DMS153 treated with DMSO at 0.1 percent for 48 hours (cell line): ENCODE measurements around the gene ETNK2.

Experiments
- DNase-seq: peaks from one replicate; lab custom pipeline; 2025; ENCODE audit not compliant: unreplicated experiment; lab: John Stamatoyannopoulos, UW

ETNK2 gene

DNA sequence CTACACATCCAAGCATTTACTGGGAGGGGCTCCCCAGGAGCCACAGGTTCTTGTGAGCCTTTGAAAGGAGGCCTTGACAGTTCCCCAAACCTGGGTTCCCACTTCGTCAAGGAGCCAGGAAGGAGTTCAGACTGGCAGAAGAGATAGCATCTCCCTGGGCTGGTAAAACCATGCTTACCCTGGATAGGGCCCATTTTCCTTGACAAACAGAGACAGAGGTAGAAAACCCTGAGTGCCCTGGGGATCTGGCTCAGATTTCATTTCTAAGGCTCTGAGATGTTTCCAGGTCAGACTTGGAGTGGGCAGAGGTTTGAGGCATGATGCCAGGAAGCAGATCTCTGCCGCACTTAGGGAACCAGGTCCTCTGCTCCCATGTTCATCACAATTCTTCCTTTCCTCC lies 2.7 kb downstream of the ETNK2 start:
- no peak for DNase-seq

- DNase-seq = no peak
Observed at GRCh38 chr1:204147406-204148383, 4.1 kb downstream of the ETNK2 start.

- no peak for DNase-seq
Observed at GRCh38 chr1:204146965-204147364, 4.9 kb downstream of the ETNK2 start.

- DNase-seq = no peak
Observed at GRCh38 chr1:204146309-204146708, 5.5 kb downstream of the ETNK2 start.

GRCh38 chr1:204145033-204145504 lies 6.8 kb downstream of the ETNK2 start:
- DNase-seq = no peak

DNA sequence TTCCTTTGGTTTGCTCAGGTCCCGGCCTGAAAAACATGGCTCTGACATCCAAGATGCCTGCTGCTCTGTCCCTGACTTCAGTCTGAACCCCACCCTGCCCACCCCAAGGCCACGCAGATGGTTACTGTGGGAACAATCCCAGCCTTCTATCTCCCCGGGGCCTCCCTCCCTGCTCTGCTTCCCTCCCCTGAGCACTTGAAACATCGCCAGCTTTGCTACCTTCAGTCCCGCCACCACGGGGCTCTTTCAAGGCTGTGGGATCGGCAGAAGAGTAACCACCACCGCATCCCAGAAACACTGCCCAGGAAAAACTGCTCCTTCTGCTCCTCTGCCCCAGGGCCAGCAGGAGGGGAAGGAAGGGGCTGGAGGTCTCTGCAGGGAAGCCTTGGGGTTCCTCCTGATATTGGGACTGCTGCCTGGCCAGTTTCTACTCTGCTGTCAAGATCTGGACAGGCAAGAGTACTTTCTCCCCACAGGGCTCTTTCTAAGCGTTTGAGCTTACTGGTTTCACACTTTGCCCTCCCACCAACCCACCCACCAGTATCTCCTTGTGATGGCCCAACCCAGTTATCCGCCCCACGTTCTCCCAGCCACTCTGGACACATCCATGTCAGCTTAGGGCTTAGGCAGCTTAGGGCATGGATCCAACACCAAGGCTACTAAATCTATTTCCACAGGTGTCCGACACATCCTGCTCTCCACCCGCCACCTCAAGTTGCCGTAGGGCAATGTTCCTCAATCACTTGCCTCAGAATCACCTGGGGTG lies 8.4 kb downstream of the ETNK2 start:
- DNase-seq = no peak

DNA sequence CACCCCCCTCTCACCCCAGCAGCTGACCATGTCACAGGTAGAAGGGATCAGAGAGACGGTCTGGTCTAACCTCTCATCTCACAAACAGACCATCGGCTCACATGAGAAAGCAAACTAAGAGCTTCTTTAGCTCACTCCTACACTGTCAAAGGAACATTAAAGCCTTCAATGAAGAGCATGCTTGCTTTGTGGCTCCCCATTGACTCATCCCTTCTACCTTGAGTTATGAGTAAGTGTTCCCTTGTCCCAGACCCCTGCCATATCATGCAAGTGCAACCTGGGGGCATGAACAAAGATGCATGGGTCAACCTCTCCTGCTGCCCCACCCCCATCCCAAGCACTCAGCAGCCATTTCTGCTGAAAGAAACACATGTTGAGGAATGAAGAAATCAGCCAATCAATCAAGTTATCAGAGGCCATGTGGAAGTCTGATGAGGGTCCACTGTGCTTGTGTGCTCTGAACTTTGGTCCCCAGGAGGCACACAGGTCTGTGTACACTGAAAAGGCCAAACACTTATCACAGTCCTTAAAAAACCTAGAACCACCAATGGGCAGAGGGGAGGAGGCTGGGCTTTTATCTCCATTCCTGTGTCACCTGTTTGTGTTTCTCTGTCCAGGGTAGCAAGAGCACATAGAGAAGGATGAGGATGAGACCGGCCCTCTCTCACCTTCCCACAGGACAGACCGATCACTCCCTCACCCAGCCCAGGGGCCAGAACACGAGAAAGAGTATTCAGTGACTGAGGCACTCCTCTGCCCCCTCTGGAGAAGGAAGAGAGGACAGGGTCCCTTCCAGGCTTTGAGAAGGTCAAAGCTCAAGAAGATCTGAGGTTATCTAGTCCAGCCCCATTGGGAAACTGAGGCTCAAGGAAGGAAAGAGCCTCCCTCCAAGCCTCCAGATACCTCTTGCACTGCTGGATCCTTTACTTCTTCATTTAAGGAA lies 9.5 kb downstream of the ETNK2 start:
- no peak for DNase-seq

- DNase-seq = no peak
Observed at GRCh38 chr1:204141131-204141530, 10.7 kb downstream of the ETNK2 start.

GRCh38 chr1:204139952-204140351 lies 11.9 kb downstream of the ETNK2 start:
- DNase-seq = no peak

- no peak for DNase-seq
Observed at GRCh38 chr1:204139088-204139487, 12.8 kb downstream of the ETNK2 start.

- DNase-seq = no peak
Observed at GRCh38 chr1:204136814-204137213, 15.0 kb downstream of the ETNK2 start.

DNA sequence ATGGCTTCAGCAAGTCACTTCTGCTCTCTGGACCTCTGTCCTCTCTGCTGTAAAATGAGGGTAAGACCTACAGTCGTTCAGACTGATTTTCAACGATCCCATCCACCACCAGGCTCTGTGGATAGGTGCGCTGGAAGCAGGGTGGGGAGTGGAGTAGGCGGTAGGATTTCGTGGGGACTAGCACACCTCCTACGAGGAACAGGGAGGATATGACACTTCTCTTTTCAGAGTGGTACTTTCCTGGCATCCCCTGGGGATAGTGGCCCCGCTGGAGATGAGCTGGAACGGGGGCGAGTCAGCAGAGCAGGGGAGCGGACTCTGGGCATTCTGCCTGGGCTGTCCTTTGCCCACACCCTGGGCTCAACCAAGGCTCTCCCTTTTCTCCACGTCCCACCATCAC lies 17.7 kb downstream of the ETNK2 start:
- no peak for DNase-seq

DNA sequence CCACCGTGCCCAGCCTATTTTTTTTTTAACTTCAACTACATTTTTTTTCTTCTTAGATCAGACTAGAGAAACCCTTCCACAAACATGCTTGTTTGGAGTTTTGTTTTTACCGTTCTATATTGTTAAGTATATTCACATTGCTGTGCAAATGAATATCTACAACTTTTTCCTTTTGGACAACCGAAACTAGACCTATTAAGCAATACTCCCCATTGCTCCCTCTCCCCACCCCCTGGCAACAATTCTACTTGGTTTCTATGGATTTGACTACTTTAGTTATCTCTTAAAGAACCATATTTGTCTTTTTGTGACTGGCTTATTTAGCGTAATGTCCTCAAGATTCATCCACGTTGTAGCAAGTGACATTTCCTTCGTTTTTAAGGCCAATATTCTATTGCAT lies 19.1 kb downstream of the ETNK2 start:
- no peak for DNase-seq

GRCh38 chr1:204131978-204132377 lies 19.9 kb downstream of the ETNK2 start:
- no peak for DNase-seq

DNA sequence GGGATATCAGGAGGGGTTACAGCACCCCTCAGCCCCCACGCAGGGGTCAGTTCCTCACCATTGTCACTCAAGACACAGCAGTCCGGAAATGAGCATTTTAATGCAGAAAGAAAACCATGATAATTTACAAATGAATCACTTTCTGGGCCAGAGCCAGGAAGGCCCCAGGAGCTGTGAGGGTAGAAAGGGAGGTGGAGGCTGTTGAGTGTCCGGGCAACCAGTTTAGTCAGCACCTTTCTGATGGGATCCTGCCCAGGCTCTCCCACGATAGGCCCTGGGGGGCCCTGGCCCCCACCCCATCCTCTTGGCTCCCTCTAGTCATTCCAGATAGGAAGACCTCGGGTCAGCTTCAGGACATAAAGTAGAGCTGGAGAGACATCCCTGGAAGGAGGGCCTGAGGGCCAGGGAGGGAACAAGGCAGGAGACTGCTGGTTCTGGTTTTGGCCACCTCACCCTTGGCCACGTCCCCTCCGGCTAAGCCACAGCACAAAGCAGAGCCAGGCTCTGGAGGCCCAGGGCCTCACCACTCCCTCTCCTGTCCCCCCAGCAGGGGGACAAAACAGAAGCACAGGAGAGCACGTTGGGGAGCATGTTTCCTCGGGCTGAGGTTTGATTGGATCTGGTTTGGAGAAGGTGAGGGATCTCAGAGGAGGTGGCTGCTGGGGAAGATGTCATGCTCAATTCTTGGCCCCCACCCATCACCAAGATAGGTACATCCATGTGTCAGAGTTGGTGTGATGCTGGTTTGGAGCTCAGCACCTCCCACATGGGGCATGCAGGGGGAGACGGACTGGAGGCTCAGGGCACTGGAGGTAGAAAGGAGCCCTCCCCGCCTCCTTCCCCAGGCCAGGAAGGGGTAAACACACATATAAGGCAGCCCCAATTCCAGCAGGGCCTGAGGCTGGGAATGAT lies 20.6 kb downstream of the ETNK2 start:
- DNase-seq = no peak

DNA sequence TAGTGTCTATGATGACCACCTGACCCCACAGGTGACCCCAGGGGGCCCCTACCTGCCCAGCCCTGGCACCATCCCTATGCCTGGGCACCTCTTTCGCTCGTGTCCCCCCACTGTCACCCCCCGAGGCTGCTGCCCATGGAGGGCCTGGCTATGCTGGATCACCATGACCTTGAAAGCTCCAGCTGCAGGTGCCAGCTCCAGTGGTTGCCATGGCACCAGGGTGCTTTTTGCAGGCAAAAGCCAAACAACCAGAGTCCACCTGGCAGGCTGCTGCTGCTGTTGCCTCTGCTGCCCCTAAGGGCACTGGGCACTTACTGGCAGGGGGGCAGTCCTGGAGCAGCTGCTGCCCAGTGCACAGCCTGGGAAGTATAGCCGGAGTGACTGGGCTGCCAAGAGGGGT lies 21.7 kb downstream of the ETNK2 start:
- no peak for DNase-seq

DNA sequence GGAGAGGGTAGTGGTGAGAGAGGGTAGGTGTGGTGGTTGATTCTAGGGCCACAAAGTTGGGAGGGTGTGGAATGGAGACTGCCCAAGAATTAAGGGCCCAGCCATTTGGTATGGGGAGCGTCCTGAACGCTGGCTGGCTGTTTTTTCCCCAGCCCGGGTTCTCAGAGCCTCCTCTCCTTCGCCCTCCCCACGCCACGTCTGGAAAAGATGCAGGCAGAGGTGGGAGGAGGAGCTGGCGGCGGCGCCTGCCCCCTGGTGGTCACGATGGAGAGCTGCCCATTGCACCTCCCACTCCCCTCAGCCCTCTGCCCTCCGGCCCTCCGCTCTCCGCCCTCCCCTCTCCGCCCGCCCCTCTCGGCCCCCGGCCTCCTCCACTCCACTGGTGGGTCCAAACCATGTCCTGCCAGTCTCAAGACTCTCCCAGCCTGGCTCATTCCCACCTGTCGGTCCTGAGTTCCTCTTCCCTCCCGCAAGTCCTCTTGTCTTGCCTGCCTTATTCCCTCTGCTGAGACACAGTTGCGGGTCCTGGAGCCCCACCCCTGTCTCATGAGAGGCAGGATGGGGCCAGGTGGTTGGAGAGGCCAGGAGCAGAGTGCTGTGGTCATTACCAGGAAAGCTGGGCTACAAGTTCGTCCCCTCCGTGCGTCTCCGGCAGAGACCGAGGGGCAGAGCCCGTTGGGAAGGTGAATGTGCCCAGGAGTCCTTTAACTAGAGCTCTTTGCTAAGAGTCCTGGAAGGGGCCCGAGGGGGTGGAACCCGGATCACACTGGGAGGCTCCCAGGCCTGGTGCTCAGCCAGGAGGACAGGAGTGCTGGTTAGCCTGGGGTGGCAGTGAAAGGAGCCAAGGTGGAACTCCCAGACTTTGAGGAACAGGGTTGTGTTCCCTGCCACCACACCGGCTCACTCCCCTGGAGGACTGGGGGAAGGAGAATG lies 22.6 kb downstream of the ETNK2 start:
- peak; percentile 53 for DNase-seq

DNA sequence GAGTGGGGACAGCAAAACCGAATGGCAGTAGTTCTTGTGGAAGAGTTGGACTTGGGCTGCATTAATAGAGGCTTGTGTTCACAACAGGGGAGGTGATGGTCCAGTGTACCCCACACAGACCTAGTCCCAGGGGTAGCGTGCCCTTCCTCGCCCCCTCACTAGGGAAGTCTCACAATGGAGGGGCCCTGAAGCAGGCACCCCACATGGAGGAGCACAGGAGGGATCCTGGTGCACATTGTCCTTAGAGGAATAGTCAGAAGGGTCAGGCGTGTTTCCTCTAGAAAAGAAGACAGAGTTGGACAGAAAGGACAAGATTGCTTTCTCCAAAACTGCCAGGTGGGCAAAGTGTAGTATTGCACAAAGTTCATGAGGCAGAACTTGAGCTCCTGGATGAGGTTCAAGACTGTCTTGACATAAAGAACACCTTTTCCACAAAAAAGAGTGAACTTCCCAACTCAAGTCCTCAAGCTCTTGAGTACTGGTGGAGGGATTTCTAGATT lies 23.3 kb downstream of the ETNK2 start:
- DNase-seq = no peak
